ENCODE measurements around the gene CHD9.

DNA sequence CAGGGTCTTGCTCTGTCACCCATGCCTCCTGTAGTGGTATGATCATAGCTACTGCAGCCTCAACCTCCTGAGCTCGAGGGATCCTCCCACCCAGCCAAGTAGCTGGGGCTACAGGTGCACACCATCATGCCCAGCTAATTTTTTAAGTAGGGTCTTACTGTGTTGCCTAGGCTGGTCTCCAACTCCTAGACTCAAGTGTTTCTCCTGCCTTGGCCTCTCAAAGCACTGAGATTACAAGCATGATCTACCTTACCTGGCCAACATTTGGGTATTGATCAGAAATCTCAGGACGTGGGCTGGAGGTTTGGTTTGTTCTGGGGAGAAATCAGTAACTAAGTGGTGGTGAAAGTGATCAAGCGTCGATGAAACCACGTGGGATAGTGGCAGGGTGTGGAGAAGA lies 4.1 kb downstream of the CHD9 start:
- TF ChIP-seq, protein P1, sequence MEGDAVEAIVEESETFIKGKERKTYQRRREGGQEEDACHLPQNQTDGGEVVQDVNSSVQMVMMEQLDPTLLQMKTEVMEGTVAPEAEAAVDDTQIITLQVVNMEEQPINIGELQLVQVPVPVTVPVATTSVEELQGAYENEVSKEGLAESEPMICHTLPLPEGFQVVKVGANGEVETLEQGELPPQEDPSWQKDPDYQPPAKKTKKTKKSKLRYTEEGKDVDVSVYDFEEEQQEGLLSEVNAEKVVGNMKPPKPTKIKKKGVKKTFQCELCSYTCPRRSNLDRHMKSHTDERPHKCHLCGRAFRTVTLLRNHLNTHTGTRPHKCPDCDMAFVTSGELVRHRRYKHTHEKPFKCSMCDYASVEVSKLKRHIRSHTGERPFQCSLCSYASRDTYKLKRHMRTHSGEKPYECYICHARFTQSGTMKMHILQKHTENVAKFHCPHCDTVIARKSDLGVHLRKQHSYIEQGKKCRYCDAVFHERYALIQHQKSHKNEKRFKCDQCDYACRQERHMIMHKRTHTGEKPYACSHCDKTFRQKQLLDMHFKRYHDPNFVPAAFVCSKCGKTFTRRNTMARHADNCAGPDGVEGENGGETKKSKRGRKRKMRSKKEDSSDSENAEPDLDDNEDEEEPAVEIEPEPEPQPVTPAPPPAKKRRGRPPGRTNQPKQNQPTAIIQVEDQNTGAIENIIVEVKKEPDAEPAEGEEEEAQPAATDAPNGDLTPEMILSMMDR (conservative IDR thresholded peaks at IDR 0.05), result no peak
- no peak for TF ChIP-seq ZFX (IDR thresholded peaks at IDR 0.05)

Measured in C4-2B (cell line).